ENCODE results near the gene WNK2. TPM values are rescaled to one million over a fixed set of nuclear protein-coding genes. Genes with fewer than 3 reads are reported as not detected.

Gene WNK2
- polyA plus RNA-seq, 2 of the 4 experiments (the other 2 are of a cell fraction), result 2.1 to 6.7 TPM

- no peak overlapping the region for H3K4me3 ChIP-seq
- ATAC-seq, result no peak
- no peaks in the 10 kb centered on the region for H3K9me3 ChIP-seq
- CTCF ChIA-PET, result interaction anchor here (0.7 to 2.0 kb wide), 3 partner anchors 81 to 377 kb away, joined by 3 to 12 read pairs (median 4); no protein-coding TSS in a partner anchor
- H3K4me2 ChIP-seq, result no peak overlapping the region
- POLR2A ChIA-PET, result no interaction called here
- DNase-seq (ENCODE audit: low read depth in 1 of 2, low spot score in 1 of 2), result no peak
- TF ChIP-seq BHLHE40 (IDR thresholded peaks at IDR 0.05; ENCODE audit: low read depth, low read length) (no peak), CEBPB (IDR thresholded peaks at IDR 0.05) (no peak), MAFK (IDR thresholded peaks at IDR 0.05; ENCODE audit: partially characterized antibody) (no peak), TP53 (CRISPR knock-in tag; IDR thresholded peaks at IDR 0.05) (no peak), BCL3 (IDR thresholded peaks at IDR 0.05) (no peak), KDM5A (IDR thresholded peaks at IDR 0.05) (no peak), SREBF2 (IDR thresholded peaks at IDR 0.05) (no peak)
- FAIRE-seq, result no peak
- no peaks in the 10 kb centered on the region for H3K4me1 ChIP-seq
- no peak overlapping the region for H3K27ac ChIP-seq
- 73% methylated on average over 12 of the region's 12 CpGs for WGBS (ENCODE audit: missing lambda C conversion rate)
Measured at GRCh38 chr9:93190133-93190525, 6.2 kb downstream of the WNK2 start.

GRCh38 chr9:93190656-93191353, 6.9 kb downstream of the WNK2 start:
- DNase-seq (ENCODE audit: low read depth in 1 of 2, low spot score in 1 of 2), result no peak
- ChIA-PET CTCF (interaction anchor here (2.0 kb wide), 1 partner anchor 376 kb away, joined by 4 read pairs; no protein-coding TSS in a partner anchor), POLR2A (no interaction called here)
- Histone ChIP-seq H3K27ac (no peak overlapping the region), H3K9me3 (no peaks in the 10 kb centered on the region), H3K4me3 (no peak overlapping the region), H3K4me1 (no peaks in the 10 kb centered on the region), H3K4me2 (no peak overlapping the region)
- FAIRE-seq, result no peak
- no peak for TF ChIP-seq EHF (CRISPR knock-in tag; IDR thresholded peaks at IDR 0.05)
- TF ChIP-seq KDM5A (IDR thresholded peaks at IDR 0.05), result no peak
- no peak for ATAC-seq
- WGBS (ENCODE audit: missing lambda C conversion rate), result 95% methylated on average over 16 of the region's 17 CpGs

- CTCF ChIA-PET, result no interaction called here
- FAIRE-seq (no peak), DNase-seq (ENCODE audit: low read depth in 1 of 2, low spot score in 1 of 2) (no peak), ATAC-seq (no peak)
- Histone ChIP-seq H3K4me3 (no peak overlapping the region), H3K9me3 (no peaks in the 10 kb centered on the region), H3K4me2 (no peak overlapping the region), H3K4me1 (no peaks in the 10 kb centered on the region), H3K27ac (no peak overlapping the region)
- 86% methylated on average over 5 of the region's 5 CpGs for WGBS (ENCODE audit: missing lambda C conversion rate)
- no peak for TF ChIP-seq GATA3 (IDR thresholded peaks at IDR 0.05; ENCODE audit: borderline replicate concordance)
- no peak for TF ChIP-seq PBX3 (IDR thresholded peaks at IDR 0.05)
- TF ChIP-seq HES2 (IDR thresholded peaks at IDR 0.05), result no peak
- TF ChIP-seq NFE2L2 (conservative IDR thresholded peaks at IDR 0.05; ENCODE audit: low read length), result no peak
- TF ChIP-seq ZC3H11A (IDR thresholded peaks at IDR 0.05), result no peak
- no peak for TF ChIP-seq KDM1A (IDR thresholded peaks at IDR 0.05; ENCODE audit: low read depth)
- no peak for TF ChIP-seq MAFK (IDR thresholded peaks at IDR 0.05; ENCODE audit: partially characterized antibody)
- TF ChIP-seq TP53 (CRISPR knock-in tag; IDR thresholded peaks at IDR 0.05), result no peak
- no peak for TF ChIP-seq BHLHE40 (IDR thresholded peaks at IDR 0.05; ENCODE audit: low read depth, low read length)
- no peak for TF ChIP-seq MYC (IDR thresholded peaks at IDR 0.05; ENCODE audit: borderline replicate concordance, low read length)
- TF ChIP-seq ZNF302 (CRISPR knock-in tag; IDR thresholded peaks at IDR 0.05), result no peak
- no peak for TF ChIP-seq SMC3 (IDR thresholded peaks at IDR 0.05)
- TF ChIP-seq CBX2 (IDR thresholded peaks at IDR 0.05; ENCODE audit: borderline replicate concordance, low read depth), result no peak
- no peak for TF ChIP-seq NPAS2 (CRISPR knock-in tag; IDR thresholded peaks at IDR 0.05; ENCODE audit: borderline replicate concordance)
- no peak for TF ChIP-seq FOSB (CRISPR knock-in tag; IDR thresholded peaks at IDR 0.05)
- no peak for TF ChIP-seq EP300 (IDR thresholded peaks at IDR 0.05)
- no peak for TF ChIP-seq ZSCAN20 (CRISPR knock-in tag; IDR thresholded peaks at IDR 0.05)
- POLR2A ChIA-PET, result no interaction called here
Measured at GRCh38 chr9:93191354-93191660, 7.4 kb downstream of the WNK2 start.
